Tibial nerve (tissue), 3 donors: Measurements from ENCODE around the gene OGFOD3.

Experiments used
- CTCF ChIP-seq, 5 experiments: fragments of 200-600 bp in 3 of 5; fragments of 450-650 bp in 2 of 5; sonication (generic) in 3 of 5; IDR thresholded peaks; one replicate each; pipeline ENCODE4 v1.5.1; 2016 to 2019; ENCODE audit warnings: antibody characterized with exemption in 5 of 5, mild to moderate bottlenecking in 3 of 5, moderate library complexity in 2 of 5
- POLR2A ChIP-seq, 2 donors: fragments of 450-650 bp; IDR thresholded peaks; one replicate each; pipeline ENCODE4 v1.6.1; 2017; ENCODE audit warnings: antibody characterized with exemption in 2 of 2, mild to moderate bottlenecking in 2 of 2, moderate library complexity in 2 of 2

- TF ChIP-seq POLR2A (IDR thresholded peaks at IDR 0.05) (no peak), CTCF (IDR thresholded peaks at IDR 0.05) (no peak)
Measured at GRCh38 chr17:82380860-82381702, 37.3 kb downstream of the OGFOD3 start.
